ENCODE measurements around the gene PTPRU.

PTPRU gene

GRCh38 chr1:29352719-29353420 lies 116.5 kb downstream of the PTPRU start:
- TF ChIP-seq CTCF (IDR thresholded peaks at IDR 0.05; ENCODE audit: borderline replicate concordance, control extremely low read depth, extremely low read depth, insufficient read depth, missing control alignments), result no peak
- in situ Hi-C loops (cut with MboI; ENCODE audit: low sequenced_read_pairs, unreplicated experiment), result no loop called here
- DNase-seq (ENCODE audit: low spot score), result no peak

- in situ Hi-C loops (cut with MboI; ENCODE audit: low sequenced_read_pairs, unreplicated experiment), result no loop called here
- no peak for DNase-seq (ENCODE audit: low spot score)
Observed at GRCh38 chr1:29354511-29355098, 118.3 kb downstream of the PTPRU start.

GRCh38 chr1:29355375-29355774 lies 119.1 kb downstream of the PTPRU start:
- DNase-seq (ENCODE audit: low spot score), result no peak
- TF ChIP-seq CTCF (IDR thresholded peaks at IDR 0.05; ENCODE audit: borderline replicate concordance, control extremely low read depth, extremely low read depth, insufficient read depth, missing control alignments), result no peak
- in situ Hi-C loops (cut with MboI; ENCODE audit: low sequenced_read_pairs, unreplicated experiment), result no loop called here

More at GRCh38 chr1:29354511-29355098, 118.3 kb downstream of the PTPRU start:
- TF ChIP-seq CTCF (IDR thresholded peaks at IDR 0.05; ENCODE audit: borderline replicate concordance, control extremely low read depth, extremely low read depth, insufficient read depth, missing control alignments), result no peak

GRCh38 chr1:29356663-29357062 lies 120.3 kb downstream of the PTPRU start:
- no peak for DNase-seq (ENCODE audit: low spot score)
- in situ Hi-C loops (cut with MboI; ENCODE audit: low sequenced_read_pairs, unreplicated experiment), result no loop called here
- TF ChIP-seq CTCF (IDR thresholded peaks at IDR 0.05; ENCODE audit: borderline replicate concordance, control extremely low read depth, extremely low read depth, insufficient read depth, missing control alignments), result no peak

GRCh38 chr1:29357452-29357851 lies 121.1 kb downstream of the PTPRU start:
- DNase-seq (ENCODE audit: low spot score), result no peak
- TF ChIP-seq CTCF (IDR thresholded peaks at IDR 0.05; ENCODE audit: borderline replicate concordance, control extremely low read depth, extremely low read depth, insufficient read depth, missing control alignments), result no peak
- in situ Hi-C loops (cut with MboI; ENCODE audit: low sequenced_read_pairs, unreplicated experiment), result no loop called here

GRCh38 chr1:29358183-29358582 lies 121.9 kb downstream of the PTPRU start:
- no peak for TF ChIP-seq CTCF (IDR thresholded peaks at IDR 0.05; ENCODE audit: borderline replicate concordance, control extremely low read depth, extremely low read depth, insufficient read depth, missing control alignments)
- in situ Hi-C loops (cut with MboI; ENCODE audit: low sequenced_read_pairs, unreplicated experiment), result no loop called here

More at GRCh38 chr1:29358183-29358582, 121.9 kb downstream of the PTPRU start:
- no peak for DNase-seq (ENCODE audit: low spot score)
